SK-N-SH treated with all-trans-retinoic acid at 6 μM for 48 hours (cell line): ENCODE results near the gene DCTN3.

Source experiments
- ATAC-seq: fragments of 200-7000 bp; cut with Tn5 transposase; 3 replicates; pipeline ENCODE4 v1.9.1; 2020; ENCODE audit warnings: mild to moderate bottlenecking, moderate library complexity
- ARNTL ChIP-seq: fragments of 450-650 bp; formaldehyde crosslinking; IDR thresholded peaks from 2 replicates; pipeline ENCODE4 v1.5.0; 2020; ENCODE audit warnings: low read depth, mild to moderate bottlenecking, moderate library complexity, borderline replicate concordance
- BACH2 ChIP-seq: fragments of 250-450 bp; sonication (Bioruptor Pico); IDR thresholded peaks from 2 replicates; pipeline ENCODE4 v1.9.0; 2021; ENCODE audit warnings: mild to moderate bottlenecking, borderline replicate concordance
- CSDC2 ChIP-seq: fragments of 250-450 bp; sonication (Bioruptor Pico); IDR thresholded peaks from 2 replicates; pipeline ENCODE4 v1.5.0; 2020; ENCODE audit warnings: mild to moderate bottlenecking, moderate library complexity
- ESRRG ChIP-seq: fragments of 250-450 bp; sonication (Bioruptor Pico); IDR thresholded peaks from 2 replicates; pipeline ENCODE4 v1.6.1; 2021; ENCODE audit warnings: mild to moderate bottlenecking
- GLIS3 ChIP-seq: fragments of 250-450 bp; sonication (Bioruptor Pico); IDR thresholded peaks from 2 replicates; pipeline ENCODE4 v1.5.0; 2020; ENCODE audit warnings: mild to moderate bottlenecking, moderate library complexity
- ISL1 ChIP-seq: fragments of 250-450 bp; sonication (Bioruptor Pico); IDR thresholded peaks from 2 replicates; pipeline ENCODE4 v2.1.2; 2022; ENCODE audit warnings: mild to moderate bottlenecking, moderate library complexity
- OSR1 ChIP-seq: fragments of 250-450 bp; sonication (Bioruptor Pico); IDR thresholded peaks from 2 replicates; pipeline ENCODE4 v1.8.0; 2022; ENCODE audit warnings: moderate library complexity, mild to moderate bottlenecking, inconsistent platforms
- RARB ChIP-seq: fragments of 250-450 bp; sonication (Bioruptor Pico); IDR thresholded peaks from 2 replicates; pipeline ENCODE4 v1.8.0; 2021; ENCODE audit warnings: mild to moderate bottlenecking, moderate library complexity
- TCF4 ChIP-seq: fragments of 250-450 bp; sonication (Bioruptor Pico); IDR thresholded peaks from 2 replicates; pipeline ENCODE4 v1.8.0; 2021; ENCODE audit warnings: mild to moderate bottlenecking, moderate library complexity, borderline replicate concordance
- TOX ChIP-seq: fragments of 250-450 bp; sonication (Bioruptor Pico); IDR thresholded peaks from 2 replicates; pipeline ENCODE4 v1.8.0; 2021; ENCODE audit warnings: mild to moderate bottlenecking, moderate library complexity, borderline replicate concordance
- ZC3H10 ChIP-seq: fragments of 250-450 bp; sonication (Bioruptor Pico); IDR thresholded peaks from 2 replicates; pipeline ENCODE4 v1.5.1; 2021; ENCODE audit warnings: mild to moderate bottlenecking, moderate library complexity
- ZFP30 ChIP-seq: fragments of 450-650 bp; formaldehyde crosslinking; IDR thresholded peaks from 2 replicates; pipeline ENCODE4 v1.5.0; 2022; ENCODE audit warnings: mild to moderate bottlenecking, moderate library complexity
- ZNF8 ChIP-seq: fragments of 450-650 bp; formaldehyde crosslinking; IDR thresholded peaks from 2 replicates; pipeline ENCODE4 v1.5.0; 2020; ENCODE audit warnings: mild to moderate bottlenecking, moderate library complexity
- TF ChIP-seq, protein P1 (sequence below): fragments of 250-450 bp; sonication (Bioruptor Pico); IDR thresholded peaks from 2 replicates; pipeline ENCODE4 v1.8.0; 2021; ENCODE audit warnings: low read depth, mild to moderate bottlenecking, moderate library complexity, borderline replicate concordance
- TF ChIP-seq, protein P2 (sequence below): fragments of 250-450 bp; sonication (Bioruptor Pico); IDR thresholded peaks from 2 replicates; pipeline ENCODE4 v1.5.1; 2021; ENCODE audit warnings: mild to moderate bottlenecking, moderate library complexity
- TF ChIP-seq, protein P3 (sequence below): fragments of 250-450 bp; sonication (Bioruptor Pico); IDR thresholded peaks from 2 replicates; pipeline ENCODE4 v1.5.0; 2020; ENCODE audit warnings: mild to moderate bottlenecking, moderate library complexity
- TF ChIP-seq, protein P4 (sequence below): fragments of 250-450 bp; sonication (Bioruptor Pico); IDR thresholded peaks from 2 replicates; pipeline ENCODE4 v1.5.1; 2020; ENCODE audit warnings: low read depth, mild to moderate bottlenecking, moderate library complexity
- TF ChIP-seq, protein P5 (sequence below): fragments of 250-450 bp; sonication (Bioruptor Pico); IDR thresholded peaks from 2 replicates; pipeline ENCODE4 v1.8.0; 2020; ENCODE audit warnings: mild to moderate bottlenecking, moderate library complexity, borderline replicate concordance

DCTN3 gene

DNA sequence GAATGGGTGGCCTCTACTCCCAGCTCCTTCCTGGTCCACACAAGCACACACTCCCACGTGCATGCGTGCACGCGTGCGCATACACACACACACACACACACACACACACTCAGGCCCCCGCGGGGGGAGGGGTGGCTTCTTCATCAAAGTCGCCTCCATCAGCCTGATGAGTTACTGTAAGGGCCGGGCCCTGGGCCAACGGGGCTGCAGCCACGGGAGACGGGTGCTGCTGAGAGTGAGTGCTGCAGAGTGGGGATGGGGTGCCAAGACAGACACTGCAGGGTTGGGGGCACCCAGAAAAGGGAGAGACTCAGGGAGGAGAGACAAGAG lies 48.8 kb downstream of the DCTN3 start (continued):
- TF ChIP-seq, protein P1, sequence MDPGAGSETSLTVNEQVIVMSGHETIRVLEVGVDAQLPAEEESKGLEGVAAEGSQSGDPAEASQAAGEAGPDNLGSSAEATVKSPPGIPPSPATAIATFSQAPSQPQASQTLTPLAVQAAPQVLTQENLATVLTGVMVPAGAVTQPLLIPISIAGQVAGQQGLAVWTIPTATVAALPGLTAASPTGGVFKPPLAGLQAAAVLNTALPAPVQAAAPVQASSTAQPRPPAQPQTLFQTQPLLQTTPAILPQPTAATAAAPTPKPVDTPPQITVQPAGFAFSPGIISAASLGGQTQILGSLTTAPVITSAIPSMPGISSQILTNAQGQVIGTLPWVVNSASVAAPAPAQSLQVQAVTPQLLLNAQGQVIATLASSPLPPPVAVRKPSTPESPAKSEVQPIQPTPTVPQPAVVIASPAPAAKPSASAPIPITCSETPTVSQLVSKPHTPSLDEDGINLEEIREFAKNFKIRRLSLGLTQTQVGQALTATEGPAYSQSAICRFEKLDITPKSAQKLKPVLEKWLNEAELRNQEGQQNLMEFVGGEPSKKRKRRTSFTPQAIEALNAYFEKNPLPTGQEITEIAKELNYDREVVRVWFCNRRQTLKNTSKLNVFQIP (CRISPR knock-in tag), result no peak
- TF ChIP-seq ISL1, result no peak

DNA sequence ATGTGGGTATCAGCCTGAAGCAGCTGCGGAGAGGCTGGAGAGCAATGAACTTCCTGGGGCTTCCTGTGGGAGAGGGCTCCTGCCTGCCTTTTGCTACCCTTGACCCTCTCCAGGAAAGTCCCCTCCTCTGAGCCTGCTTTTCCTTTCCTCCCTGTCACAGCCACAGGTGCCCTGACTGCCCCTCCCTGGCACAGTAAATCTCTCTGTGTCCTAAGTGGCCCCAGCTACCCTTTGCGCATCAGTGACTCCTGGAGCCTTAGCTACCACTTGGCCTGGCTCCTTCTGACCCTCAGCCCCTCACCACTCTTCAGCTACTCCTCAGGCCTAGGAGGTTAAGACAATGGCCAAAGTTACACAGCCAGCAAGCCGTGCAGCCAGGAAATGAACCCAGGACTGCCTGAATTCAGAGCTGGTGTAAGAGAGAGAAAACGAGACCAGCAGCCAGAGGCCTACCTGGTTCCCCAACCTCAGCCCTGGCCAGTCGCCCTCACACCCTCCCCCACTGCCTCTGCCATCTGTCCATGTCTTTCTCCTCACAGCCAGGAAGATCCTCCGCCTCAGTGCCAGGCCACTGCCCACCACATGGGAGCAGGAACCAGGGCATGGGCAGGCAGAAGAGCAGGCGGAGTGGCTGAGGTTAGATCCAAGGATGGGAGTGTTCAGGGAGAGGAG lies 49.4 kb downstream of the DCTN3 start:
- peak; percentile 8; the same call in 2 of the 3 replicates for ATAC-seq
- TF ChIP-seq ZC3H10 (CRISPR knock-in tag), result no peak
- TF ChIP-seq GLIS3 (CRISPR knock-in tag), result no peak
- TF ChIP-seq RARB (CRISPR knock-in tag), result no peak
- TF ChIP-seq, protein P2, sequence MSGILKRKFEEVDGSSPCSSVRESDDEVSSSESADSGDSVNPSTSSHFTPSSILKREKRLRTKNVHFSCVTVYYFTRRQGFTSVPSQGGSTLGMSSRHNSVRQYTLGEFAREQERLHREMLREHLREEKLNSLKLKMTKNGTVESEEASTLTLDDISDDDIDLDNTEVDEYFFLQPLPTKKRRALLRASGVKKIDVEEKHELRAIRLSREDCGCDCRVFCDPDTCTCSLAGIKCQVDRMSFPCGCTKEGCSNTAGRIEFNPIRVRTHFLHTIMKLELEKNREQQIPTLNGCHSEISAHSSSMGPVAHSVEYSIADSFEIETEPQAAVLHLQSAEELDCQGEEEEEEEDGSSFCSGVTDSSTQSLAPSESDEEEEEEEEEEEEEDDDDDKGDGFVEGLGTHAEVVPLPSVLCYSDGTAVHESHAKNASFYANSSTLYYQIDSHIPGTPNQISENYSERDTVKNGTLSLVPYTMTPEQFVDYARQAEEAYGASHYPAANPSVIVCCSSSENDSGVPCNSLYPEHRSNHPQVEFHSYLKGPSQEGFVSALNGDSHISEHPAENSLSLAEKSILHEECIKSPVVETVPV (CRISPR knock-in tag), result no peak
- TF ChIP-seq, protein P3, sequence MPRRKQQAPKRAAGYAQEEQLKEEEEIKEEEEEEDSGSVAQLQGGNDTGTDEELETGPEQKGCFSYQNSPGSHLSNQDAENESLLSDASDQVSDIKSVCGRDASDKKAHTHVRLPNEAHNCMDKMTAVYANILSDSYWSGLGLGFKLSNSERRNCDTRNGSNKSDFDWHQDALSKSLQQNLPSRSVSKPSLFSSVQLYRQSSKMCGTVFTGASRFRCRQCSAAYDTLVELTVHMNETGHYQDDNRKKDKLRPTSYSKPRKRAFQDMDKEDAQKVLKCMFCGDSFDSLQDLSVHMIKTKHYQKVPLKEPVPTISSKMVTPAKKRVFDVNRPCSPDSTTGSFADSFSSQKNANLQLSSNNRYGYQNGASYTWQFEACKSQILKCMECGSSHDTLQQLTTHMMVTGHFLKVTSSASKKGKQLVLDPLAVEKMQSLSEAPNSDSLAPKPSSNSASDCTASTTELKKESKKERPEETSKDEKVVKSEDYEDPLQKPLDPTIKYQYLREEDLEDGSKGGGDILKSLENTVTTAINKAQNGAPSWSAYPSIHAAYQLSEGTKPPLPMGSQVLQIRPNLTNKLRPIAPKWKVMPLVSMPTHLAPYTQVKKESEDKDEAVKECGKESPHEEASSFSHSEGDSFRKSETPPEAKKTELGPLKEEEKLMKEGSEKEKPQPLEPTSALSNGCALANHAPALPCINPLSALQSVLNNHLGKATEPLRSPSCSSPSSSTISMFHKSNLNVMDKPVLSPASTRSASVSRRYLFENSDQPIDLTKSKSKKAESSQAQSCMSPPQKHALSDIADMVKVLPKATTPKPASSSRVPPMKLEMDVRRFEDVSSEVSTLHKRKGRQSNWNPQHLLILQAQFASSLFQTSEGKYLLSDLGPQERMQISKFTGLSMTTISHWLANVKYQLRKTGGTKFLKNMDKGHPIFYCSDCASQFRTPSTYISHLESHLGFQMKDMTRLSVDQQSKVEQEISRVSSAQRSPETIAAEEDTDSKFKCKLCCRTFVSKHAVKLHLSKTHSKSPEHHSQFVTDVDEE (CRISPR knock-in tag), result no peak
- no peak for TF ChIP-seq ARNTL (CRISPR knock-in tag)
- no peak for TF ChIP-seq BACH2 (CRISPR knock-in tag)
- TF ChIP-seq ZNF8, result no peak
- TF ChIP-seq OSR1, result no peak
- TF ChIP-seq, protein P4, sequence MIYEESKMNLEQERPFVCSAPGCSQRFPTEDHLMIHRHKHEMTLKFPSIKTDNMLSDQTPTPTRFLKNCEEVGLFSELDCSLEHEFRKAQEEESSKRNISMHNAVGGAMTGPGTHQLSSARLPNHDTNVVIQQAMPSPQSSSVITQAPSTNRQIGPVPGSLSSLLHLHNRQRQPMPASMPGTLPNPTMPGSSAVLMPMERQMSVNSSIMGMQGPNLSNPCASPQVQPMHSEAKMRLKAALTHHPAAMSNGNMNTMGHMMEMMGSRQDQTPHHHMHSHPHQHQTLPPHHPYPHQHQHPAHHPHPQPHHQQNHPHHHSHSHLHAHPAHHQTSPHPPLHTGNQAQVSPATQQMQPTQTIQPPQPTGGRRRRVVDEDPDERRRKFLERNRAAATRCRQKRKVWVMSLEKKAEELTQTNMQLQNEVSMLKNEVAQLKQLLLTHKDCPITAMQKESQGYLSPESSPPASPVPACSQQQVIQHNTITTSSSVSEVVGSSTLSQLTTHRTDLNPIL, result no peak
- no peak for TF ChIP-seq TOX (CRISPR knock-in tag)
- TF ChIP-seq, protein P5, sequence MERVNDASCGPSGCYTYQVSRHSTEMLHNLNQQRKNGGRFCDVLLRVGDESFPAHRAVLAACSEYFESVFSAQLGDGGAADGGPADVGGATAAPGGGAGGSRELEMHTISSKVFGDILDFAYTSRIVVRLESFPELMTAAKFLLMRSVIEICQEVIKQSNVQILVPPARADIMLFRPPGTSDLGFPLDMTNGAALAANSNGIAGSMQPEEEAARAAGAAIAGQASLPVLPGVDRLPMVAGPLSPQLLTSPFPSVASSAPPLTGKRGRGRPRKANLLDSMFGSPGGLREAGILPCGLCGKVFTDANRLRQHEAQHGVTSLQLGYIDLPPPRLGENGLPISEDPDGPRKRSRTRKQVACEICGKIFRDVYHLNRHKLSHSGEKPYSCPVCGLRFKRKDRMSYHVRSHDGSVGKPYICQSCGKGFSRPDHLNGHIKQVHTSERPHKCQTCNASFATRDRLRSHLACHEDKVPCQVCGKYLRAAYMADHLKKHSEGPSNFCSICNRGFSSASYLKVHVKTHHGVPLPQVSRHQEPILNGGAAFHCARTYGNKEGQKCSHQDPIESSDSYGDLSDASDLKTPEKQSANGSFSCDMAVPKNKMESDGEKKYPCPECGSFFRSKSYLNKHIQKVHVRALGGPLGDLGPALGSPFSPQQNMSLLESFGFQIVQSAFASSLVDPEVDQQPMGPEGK (CRISPR knock-in tag), result no peak
- TF ChIP-seq CSDC2, result no peak
- no peak for TF ChIP-seq ZFP30

DNA sequence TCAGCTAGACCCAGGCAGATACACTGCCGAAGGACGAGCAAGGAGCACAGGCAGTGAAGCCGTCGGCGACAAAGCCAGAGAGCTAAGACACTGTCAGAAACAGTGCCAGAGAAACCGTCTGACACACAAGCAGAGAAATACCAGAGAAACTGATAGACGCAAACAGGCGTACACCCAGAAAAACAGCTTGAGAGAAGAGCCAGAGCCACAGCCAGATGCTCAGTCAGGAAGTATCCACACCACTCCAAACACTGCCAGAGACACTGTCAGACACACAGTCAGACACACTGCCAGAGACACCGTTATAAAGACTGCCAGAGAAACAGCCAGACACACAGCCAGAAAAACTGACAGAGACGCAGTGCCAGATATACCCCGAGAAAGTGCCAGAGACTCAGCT lies 49.9 kb downstream of the DCTN3 start:
- no peak for TF ChIP-seq CSDC2
- TF ChIP-seq ESRRG (CRISPR knock-in tag), result no peak
- TF ChIP-seq TCF4 (CRISPR knock-in tag), result peak; percentile 62; the same call in 1 of the 2 replicates
- TF ChIP-seq ARNTL (CRISPR knock-in tag), result no peak
- TF ChIP-seq, protein P3 (CRISPR knock-in tag), result peak; percentile 32; the same call in 1 of the 2 replicates
- peak; percentile 31 for ATAC-seq
